K562 (cell line): Measurements from ENCODE around the gene SEPHS2. TPM values are rescaled to one million over a fixed set of nuclear protein-coding genes. Genes with fewer than 3 reads are reported as not detected.

Experiments used
- ATAC-seq: fragments of 200-7000 bp; cut with Tn5 transposase; 3 replicates; pipeline ENCODE4 v1.9.1; 2020; ENCODE audit warnings: moderate library complexity
- BruUV-seq: library from RNA; stranded (reverse); fragments of 400-500 nt; replicated peaks from 2 replicates; lab custom pipeline; 2021; lab: Mats Ljungman, UMichigan
- CTCF ChIA-PET: fragments of 300-600 bp; formaldehyde crosslinking; extraction: SDS; loops from one replicate; lab custom pipeline; 2021; ENCODE audit warnings: low intra/inter-chr PET ratio; lab: Yijun Ruan, JAX
- POLR2A ChIA-PET: fragments of 300-600, 350-650 bp; sonication (Branson Sonifier 250); formaldehyde crosslinking; extraction: SDS; loops from one replicate; lab custom pipeline; 2021; ENCODE audit warnings: antibody characterized with exemption, inconsistent platforms; lab: Yijun Ruan, JAX
- DNase-seq, 4 experiments: peaks; one replicate each; pipeline versions ENCODE4 v3.0.0 to v3.0.0-alpha.2; 2011 to 2018; ENCODE audit warnings: low spot score in 3 of 4, mixed read lengths in 3 of 4; ENCODE audit errors: extremely low read depth in 1 of 4
- FAIRE-seq: peaks from 2 replicates; lab custom pipeline; 2011; peaks lifted over from hg19 to GRCh38; lab: Jason Lieb, UNC
- H2AFZ ChIP-seq: 2 replicates; pipeline ENCODE4 v1.6.0; 2011; ENCODE audit warnings: low read depth, low read length, control low read depth, inconsistent platforms
- H3K27ac ChIP-seq: fragments of 200-600 bp; 3 replicates; pipeline ENCODE4 v1.8.0; 2011; ENCODE audit warnings: low read depth, mild to moderate bottlenecking, control low read depth, inconsistent platforms, low read length, moderate library complexity, mixed read lengths; ENCODE audit errors: extremely low read depth
- H3K27me3 ChIP-seq, 2 experiments: fragments of 300-600 bp in 1 of 2; 2 replicates in 1 of 2; 3 replicates in 1 of 2; pipeline versions ENCODE4 v1.6.0 to v1.8.0; 2011; ENCODE audit warnings: inconsistent platforms in 2 of 2, low read length in 2 of 2, mild to moderate bottlenecking in 1 of 2, mixed read lengths in 1 of 2, moderate library complexity in 1 of 2; ENCODE audit not compliant: control insufficient read depth in 2 of 2, insufficient read depth in 2 of 2
- H3K36me3 ChIP-seq: fragments of 300-600 bp; 3 replicates; pipeline ENCODE4 v1.8.0; 2011; ENCODE audit warnings: mild to moderate bottlenecking, low read length, inconsistent platforms; ENCODE audit not compliant: control insufficient read depth, insufficient read depth
- H3K4me1 ChIP-seq, 2 experiments: fragments of 200-600 bp in 1 of 2; replicated peaks in 1 of 2; 2 replicates in 1 of 2; 3 replicates in 1 of 2; pipeline versions ENCODE4 v1.5.1 to v1.8.0; 2011; ENCODE audit warnings: inconsistent platforms in 2 of 2, low read length in 2 of 2, mild to moderate bottlenecking in 1 of 2, mixed read lengths in 1 of 2, moderate library complexity in 1 of 2; ENCODE audit not compliant: control insufficient read depth in 2 of 2, insufficient read depth in 2 of 2
- H3K4me2 ChIP-seq: 2 replicates; pipeline ENCODE4 v1.6.1; 2011; ENCODE audit warnings: low read length, control low read depth, inconsistent platforms, mixed read lengths; ENCODE audit not compliant: insufficient read depth
- H3K4me3 ChIP-seq: fragments of 200-600 bp; sonication (generic), shearing (Covaris generic); 2 replicates; pipeline ENCODE4 v1.5.1; 2016; ENCODE audit warnings: control low read depth, inconsistent platforms
- H3K79me2 ChIP-seq: fragments of 200-600 bp; 3 replicates; pipeline ENCODE4 v1.8.0; 2011; ENCODE audit warnings: low read length, inconsistent platforms; ENCODE audit not compliant: control insufficient read depth, insufficient read depth
- H3K9ac ChIP-seq, 2 experiments: 2 replicates each; pipeline versions ENCODE4 v1.6.0 to v1.6.1; 2011; ENCODE audit warnings: low read depth in 2 of 2, low read length in 2 of 2, control low read depth in 1 of 2, inconsistent platforms in 1 of 2, mild to moderate bottlenecking in 1 of 2, mixed read lengths in 1 of 2; ENCODE audit not compliant: insufficient read depth in 1 of 2
- H3K9me1 ChIP-seq: one replicate; pipeline ENCODE4 v1.6.0; 2011; ENCODE audit warnings: inconsistent platforms, mild to moderate bottlenecking, low read length, moderate library complexity; ENCODE audit not compliant: control insufficient read depth, insufficient read depth
- H3K9me3 ChIP-seq: replicated peaks from 2 replicates; pipeline ENCODE4 v1.5.1; 2011; ENCODE audit warnings: low read depth, low read length, inconsistent platforms; ENCODE audit not compliant: control insufficient read depth, insufficient read depth
- H4K20me1 ChIP-seq: replicated peaks from 2 replicates; pipeline ENCODE4 v1.6.1; 2011; ENCODE audit warnings: low read length, inconsistent platforms, mixed read lengths; ENCODE audit not compliant: control insufficient read depth, insufficient read depth
- BCOR ChIP-seq: fragments of 450-650 bp; IDR thresholded peaks from 2 replicates; pipeline ENCODE4 v1.6.1; 2016
- CHD2 ChIP-seq: IDR thresholded peaks from 2 replicates; pipeline ENCODE4 v1.6.1; 2011; ENCODE audit warnings: low read depth, low read length
- CLOCK ChIP-seq: fragments of 250-450 bp; sonication (Bioruptor Pico); IDR thresholded peaks from 2 replicates; pipeline ENCODE4 v1.4.0; 2020; ENCODE audit warnings: mild to moderate bottlenecking, moderate library complexity, borderline replicate concordance
- CSDE1 ChIP-seq, 2 experiments: fragments of 450-650 bp; IDR thresholded peaks; 2 replicates each; pipeline ENCODE4 v1.6.1; 2016; ENCODE audit warnings: mild to moderate bottlenecking in 1 of 2
- GABPB1 ChIP-seq: sonication (generic); formaldehyde crosslinking; IDR thresholded peaks from 2 replicates; pipeline ENCODE4 v1.8.0; 2022; ENCODE audit warnings: mild to moderate bottlenecking, missing genetic modification reagents
- HMGXB4 ChIP-seq: sonication (generic); formaldehyde crosslinking; IDR thresholded peaks from 2 replicates; pipeline ENCODE4 v1.8.1; 2023; ENCODE audit warnings: mild to moderate bottlenecking, missing genetic modification reagents
- NEUROD1 ChIP-seq: fragments of 150-350 bp; IDR thresholded peaks from 2 replicates; pipeline ENCODE4 v1.6.1; 2014; ENCODE audit warnings: borderline replicate concordance, low read length, low read depth; ENCODE audit not compliant: partially characterized antibody
- NR1H2 ChIP-seq: sonication (generic); formaldehyde crosslinking; IDR thresholded peaks from 2 replicates; pipeline ENCODE4 v1.4.0; 2020; ENCODE audit warnings: mild to moderate bottlenecking, missing genetic modification reagents
- SETDB1 ChIP-seq: IDR thresholded peaks from one replicate; pipeline ENCODE4 v1.6.1; 2012; ENCODE audit warnings: low read length, control low read depth, inconsistent platforms
- SIN3B ChIP-seq: fragments of 450-650 bp; IDR thresholded peaks from 2 replicates; pipeline ENCODE4 v1.6.1; 2017; ENCODE audit warnings: low read depth, mild to moderate bottlenecking, moderate library complexity
- SREBF1 ChIP-seq: fragments of 150-350 bp; IDR thresholded peaks from 2 replicates; pipeline ENCODE4 v1.6.1; 2014; ENCODE audit warnings: antibody characterized with exemption, low read depth, low read length, borderline replicate concordance
- TCFL5 ChIP-seq: fragments of 250-450 bp; sonication (Bioruptor Pico); conservative IDR thresholded peaks from 2 replicates; pipeline ENCODE4 v1.6.1; 2021; ENCODE audit warnings: mild to moderate bottlenecking, moderate library complexity, matching md5 sums
- ZSCAN29 ChIP-seq: fragments of 450-650 bp; IDR thresholded peaks from 2 replicates; pipeline ENCODE4 v1.6.1; 2017
- WGBS: fragments of 100-300 bp; shearing (Covaris generic); methylation state at CpG from one replicate; pipeline ENCODE4 v1.1.6; 2016; ENCODE audit warnings: low coverage, mixed read lengths; ENCODE audit not compliant: insufficient coverage; ENCODE audit errors: missing lambda C conversion rate; 5-methylcytosine and 5-hydroxymethylcytosine counted together
- in situ Hi-C: fragments of 300-500 bp; cut with MboI; formaldehyde crosslinking; loops from 4 replicates; pipeline ENCODE4 v1.15.0; 2018; ENCODE audit warnings: inconsistent platforms, mixed read lengths
- intact Hi-C: fragments of 100-400 bp; cut with micrococcal nuclease; formaldehyde crosslinking; loops from 2 replicates; pipeline ENCODE4 v1.14.2; 2022
- polyA plus RNA-seq, 8 experiments: library from polyadenylated mRNA; depleted of rRNA in 4 of 8; stranded (reverse) in 5 of 8; unstranded in 3 of 8; fragments of >200 nt; fragmentation: Nextera tagmentation in 2 of 8; fragmentation: Illumina TruSeq in 1 of 8; extraction: Ambion mirVana in 2 of 8; extraction: Trizol in 1 of 8; gene quantifications; 2 replicates each; pipeline versions ENCODE4 v1.2.1 to v1.2.3, GENCODE V29; 2011 to 2014; ENCODE audit warnings: inconsistent platforms in 1 of 8, missing spikeins in 1 of 8
- total RNA-seq, 7 experiments: library from RNA; depleted of rRNA in 6 of 7; stranded (reverse); fragments of >200 nt in 6 of 7; fragmentation: Illumina TruSeq in 2 of 7; extraction: Trizol in 2 of 7; gene quantifications; 2 replicates each; pipeline versions ENCODE4 v1.2.1 to v1.2.3, GENCODE V29; 2011 to 2021; ENCODE audit warnings: low replicate concordance in 1 of 7
- TF ChIP-seq, protein P1 (sequence below): IDR thresholded peaks from 2 replicates; pipeline ENCODE4 v1.6.1; 2011; ENCODE audit not compliant: insufficient read length; ENCODE audit errors: extremely low read depth
- TF ChIP-seq, protein P2 (sequence below), 2 experiments: fragments of 450-650 bp in 1 of 2; IDR thresholded peaks; 2 replicates each; pipeline ENCODE4 v1.6.1; 2011 to 2017; ENCODE audit warnings: low read depth in 2 of 2, antibody characterized with exemption in 1 of 2, borderline replicate concordance in 1 of 2, low read length in 1 of 2, mild to moderate bottlenecking in 1 of 2, mixed read lengths in 1 of 2; ENCODE audit not compliant: control insufficient read depth in 1 of 2

Gene SEPHS2
- total and polyA plus RNA-seq, 9 of the 15 experiments (the other 6 are each of a cell fraction or from before 2014, with no cell fraction given), result 20.9 to 90.6 (median 43.4) TPM

DNA sequence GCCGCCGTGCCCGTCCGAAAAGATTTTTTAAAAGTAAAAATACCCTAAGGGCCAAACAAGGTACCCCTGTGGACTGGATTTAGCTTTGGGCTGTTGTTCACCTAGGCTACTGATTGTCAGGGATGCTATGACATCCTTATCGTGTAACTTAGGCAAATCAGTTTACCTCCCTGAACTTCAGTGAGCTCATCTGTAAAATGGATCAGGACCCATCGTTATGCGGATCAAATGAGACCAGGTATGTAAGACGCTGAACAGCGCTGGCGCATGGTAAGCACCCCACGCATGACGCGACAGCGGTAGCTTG is 38.9 kb downstream of the SEPHS2 start:
- no peak for DNase-seq
- no peak for FAIRE-seq
- Histone ChIP-seq H4K20me1 (no peaks in the 10 kb centered on the region), H2AFZ (peak overlapping the region; percentile 96), H3K27ac (peak overlapping the region; percentile 81), H3K9me3 (no peaks in the 10 kb centered on the region), H3K36me3 (peaks cover 22% of the 10 kb centered on the region; the same call in 2 of the 3 replicates), H3K9me1 (no peaks in the 10 kb centered on the region), H3K4me2 (peak overlapping the region; percentile 97), H3K79me2 (peaks cover 25% of the 10 kb centered on the region; the same call in 2 of the 3 replicates), H3K27me3 (no peaks in the 10 kb centered on the region), H3K4me3 (peak overlapping the region; percentile 80), H3K9ac (peak overlapping the region; percentile 69 to 97), H3K4me1 (peaks cover 17 to 28% of the 10 kb centered on the region in 2 experiments; a peak in 4 of 5 replicates)
- WGBS, result 21% methylated on average over 14 of the region's 14 CpGs
- ATAC-seq, result no peak; the same call in 2 of the 3 replicates
- POLR2A ChIA-PET, result interaction anchor here (0.6 to 1.7 kb wide), 7 partner anchors 9 to 252 kb away, joined by 3 to 9 read pairs (median 3); partner anchors contain the start of genes CD2BP2 and DCTPP1
- CTCF ChIA-PET, result no interaction called here
- in situ Hi-C loops, result loop anchor here (10.0 kb wide), 1 partner anchor 212 kb away; the partner anchor contains the start of genes BOLA2B, SLX1A and SULT1A3
- intact Hi-C loops, result loop anchor here (5.0 kb wide), 2 partner anchors 34 to 49 kb away; partner anchors contain the start of genes CD2BP2, MYL11 and TBC1D10B
- BruUV-seq, result no TSS peak
- no peak for TF ChIP-seq ZSCAN29
- no peak for TF ChIP-seq SIN3B
- no peak for TF ChIP-seq SREBF1
- TF ChIP-seq CSDE1 (IDR thresholded peaks at IDR 0.05), result no peak
- TF ChIP-seq TCFL5 (CRISPR knock-in tag), result no peak
- no peak for TF ChIP-seq CLOCK
- TF ChIP-seq HMGXB4 (CRISPR knock-in tag), result no peak
- TF ChIP-seq NEUROD1, result no peak
- peak; percentile 17; the same call in 1 of the 2 replicates for TF ChIP-seq GABPB1
- TF ChIP-seq NR1H2 (CRISPR knock-in tag), result no peak
- TF ChIP-seq CHD2, result no peak
- TF ChIP-seq BCOR, result peak; percentile 70; the same call in 1 of the 2 replicates
- TF ChIP-seq, protein P1, sequence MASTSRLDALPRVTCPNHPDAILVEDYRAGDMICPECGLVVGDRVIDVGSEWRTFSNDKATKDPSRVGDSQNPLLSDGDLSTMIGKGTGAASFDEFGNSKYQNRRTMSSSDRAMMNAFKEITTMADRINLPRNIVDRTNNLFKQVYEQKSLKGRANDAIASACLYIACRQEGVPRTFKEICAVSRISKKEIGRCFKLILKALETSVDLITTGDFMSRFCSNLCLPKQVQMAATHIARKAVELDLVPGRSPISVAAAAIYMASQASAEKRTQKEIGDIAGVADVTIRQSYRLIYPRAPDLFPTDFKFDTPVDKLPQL, result no peak
- TF ChIP-seq, protein P2, sequence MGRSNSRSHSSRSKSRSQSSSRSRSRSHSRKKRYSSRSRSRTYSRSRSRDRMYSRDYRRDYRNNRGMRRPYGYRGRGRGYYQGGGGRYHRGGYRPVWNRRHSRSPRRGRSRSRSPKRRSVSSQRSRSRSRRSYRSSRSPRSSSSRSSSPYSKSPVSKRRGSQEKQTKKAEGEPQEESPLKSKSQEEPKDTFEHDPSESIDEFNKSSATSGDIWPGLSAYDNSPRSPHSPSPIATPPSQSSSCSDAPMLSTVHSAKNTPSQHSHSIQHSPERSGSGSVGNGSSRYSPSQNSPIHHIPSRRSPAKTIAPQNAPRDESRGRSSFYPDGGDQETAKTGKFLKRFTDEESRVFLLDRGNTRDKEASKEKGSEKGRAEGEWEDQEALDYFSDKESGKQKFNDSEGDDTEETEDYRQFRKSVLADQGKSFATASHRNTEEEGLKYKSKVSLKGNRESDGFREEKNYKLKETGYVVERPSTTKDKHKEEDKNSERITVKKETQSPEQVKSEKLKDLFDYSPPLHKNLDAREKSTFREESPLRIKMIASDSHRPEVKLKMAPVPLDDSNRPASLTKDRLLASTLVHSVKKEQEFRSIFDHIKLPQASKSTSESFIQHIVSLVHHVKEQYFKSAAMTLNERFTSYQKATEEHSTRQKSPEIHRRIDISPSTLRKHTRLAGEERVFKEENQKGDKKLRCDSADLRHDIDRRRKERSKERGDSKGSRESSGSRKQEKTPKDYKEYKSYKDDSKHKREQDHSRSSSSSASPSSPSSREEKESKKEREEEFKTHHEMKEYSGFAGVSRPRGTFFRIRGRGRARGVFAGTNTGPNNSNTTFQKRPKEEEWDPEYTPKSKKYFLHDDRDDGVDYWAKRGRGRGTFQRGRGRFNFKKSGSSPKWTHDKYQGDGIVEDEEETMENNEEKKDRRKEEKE (IDR thresholded peaks at IDR 0.05; ENCODE audit: borderline replicate concordance in 1 of 2, control insufficient read depth in 1 of 2, low read depth in 2 of 2, low read length in 1 of 2), result no peak
- TF ChIP-seq SETDB1, result no peak
